GM12878 (cell line): ENCODE results near the gene SNCB. TPM values are rescaled to one million over a fixed set of nuclear protein-coding genes. Genes with fewer than 3 reads are reported as not detected.

ENCODE experiments used
- ATAC-seq: fragments of 200-7000 bp; cut with Tn5 transposase; 3 replicates; pipeline ENCODE4 v1.9.1; 2020; ENCODE audit warnings: mild to moderate bottlenecking, moderate library complexity
- BruUV-seq: library from RNA; stranded (reverse); fragments of 400-500 nt; replicated peaks from 2 replicates; lab custom pipeline; 2021; lab: Mats Ljungman, UMichigan
- CTCF ChIA-PET: fragments of 300-600 bp; sonication (Branson Sonifier 250); formaldehyde crosslinking; extraction: SDS; loops from one replicate; lab custom pipeline; 2021; ENCODE audit warnings: inconsistent platforms; lab: Yijun Ruan, JAX
- POLR2A ChIA-PET: fragments of 350-600 bp; formaldehyde crosslinking; extraction: SDS; loops from one replicate; lab custom pipeline; 2021; ENCODE audit warnings: inconsistent platforms; lab: Charles Lee
- RAD21 ChIA-PET: fragments of 300-600 bp; sonication (Branson Sonifier 250); formaldehyde crosslinking; loops from one replicate; lab custom pipeline; 2023; ENCODE audit warnings: antibody characterized with exemption; ENCODE audit not compliant: unreplicated experiment; lab: Charles Lee
- SMC1A ChIA-PET: fragments of 300-600 bp; sonication (Branson Sonifier 250); formaldehyde crosslinking; loops from one replicate; lab custom pipeline; 2023; ENCODE audit not compliant: unreplicated experiment, uncharacterized antibody; lab: Charles Lee
- DNase-seq: peaks from one replicate; pipeline ENCODE4 v3.0.0-alpha.2; 2011; ENCODE audit warnings: low read depth, low spot score
- FAIRE-seq: peaks from 3 replicates; lab custom pipeline; 2011; peaks lifted over from hg19 to GRCh38; lab: Jason Lieb, UNC
- H2AFZ ChIP-seq: 2 replicates; pipeline ENCODE4 v1.6.0; 2011; ENCODE audit warnings: low read depth, low read length, control low read depth; ENCODE audit not compliant: control insufficient read depth
- H3K27ac ChIP-seq: 2 replicates; pipeline ENCODE4 v1.5.1; 2011; ENCODE audit warnings: control low read depth; ENCODE audit not compliant: control insufficient read depth, insufficient read depth
- H3K27me3 ChIP-seq, 2 experiments: replicated peaks in 1 of 2; 2 replicates each; pipeline versions ENCODE4 v1.6.0 to v1.6.1; 2011; ENCODE audit warnings: low read length in 1 of 2; ENCODE audit not compliant: control insufficient read depth in 2 of 2, insufficient read depth in 2 of 2
- H3K36me3 ChIP-seq, 2 experiments: 2 replicates each; pipeline ENCODE4 v1.5.1; 2011; ENCODE audit warnings: low read length in 1 of 2; ENCODE audit not compliant: control insufficient read depth in 2 of 2, insufficient read depth in 2 of 2
- H3K4me1 ChIP-seq: 2 replicates; pipeline ENCODE4 v1.6.1; 2011; ENCODE audit warnings: mild to moderate bottlenecking, low read length, moderate library complexity, mixed read lengths; ENCODE audit not compliant: control insufficient read depth, insufficient read depth
- H3K4me2 ChIP-seq: 2 replicates; pipeline ENCODE4 v1.6.0; 2011; ENCODE audit warnings: control low read depth; ENCODE audit not compliant: control insufficient read depth, insufficient read depth
- H3K4me3 ChIP-seq: fragments of 200-600 bp; sonication (generic); 2 replicates; pipeline ENCODE4 v1.5.1; 2016
- H3K79me2 ChIP-seq: 2 replicates; pipeline ENCODE4 v1.6.0; 2011; ENCODE audit warnings: low read length; ENCODE audit not compliant: control insufficient read depth, insufficient read depth
- H3K9ac ChIP-seq: 2 replicates; pipeline ENCODE4 v1.8.0; 2011; ENCODE audit warnings: low read length, control low read depth, mixed read lengths; ENCODE audit not compliant: control insufficient read depth, insufficient read depth
- H3K9me3 ChIP-seq: replicated peaks from 3 replicates; pipeline ENCODE4 v1.5.1; 2011; ENCODE audit warnings: mild to moderate bottlenecking, low read length; ENCODE audit not compliant: control insufficient read depth, insufficient read depth
- H4K20me1 ChIP-seq: 2 replicates; pipeline ENCODE4 v1.6.0; 2011; ENCODE audit not compliant: control insufficient read depth, insufficient read depth
- GATAD2B ChIP-seq: fragments of 450-650 bp; conservative IDR thresholded peaks from 2 replicates; pipeline ENCODE4 v1.6.1; 2017; ENCODE audit warnings: low read depth, mild to moderate bottlenecking, moderate library complexity
- POU2F2 ChIP-seq: IDR thresholded peaks from 3 replicates; pipeline ENCODE4 v1.6.1; 2011; ENCODE audit warnings: low read depth, mild to moderate bottlenecking, low read length, borderline replicate concordance
- RUNX3 ChIP-seq: IDR thresholded peaks from 2 replicates; pipeline ENCODE4 v1.6.1; 2012; ENCODE audit warnings: low read length, inconsistent platforms
- SRF ChIP-seq, 2 experiments: IDR thresholded peaks; 2 replicates each; pipeline ENCODE4 v1.6.1; 2011; ENCODE audit warnings: low read depth in 2 of 2, low read length in 2 of 2, mild to moderate bottlenecking in 1 of 2, moderate library complexity in 1 of 2
- STAT1 ChIP-seq: fragments of 450-650 bp; conservative IDR thresholded peaks from 2 replicates; pipeline ENCODE4 v1.6.1; 2014; ENCODE audit warnings: antibody characterized with exemption, mild to moderate bottlenecking
- SUZ12 ChIP-seq: fragments of 200-600 bp; sonication (generic); IDR thresholded peaks from one replicate; pipeline ENCODE4 v1.6.1; 2018; ENCODE audit warnings: antibody characterized with exemption, mild to moderate bottlenecking; ENCODE audit not compliant: unreplicated experiment
- USF2 ChIP-seq: IDR thresholded peaks from 2 replicates; pipeline ENCODE4 v1.6.1; 2011; ENCODE audit warnings: low read depth, low read length, improper control_type of control experiment, borderline replicate concordance
- ZBTB4 ChIP-seq: fragments of 450-650 bp; formaldehyde crosslinking; IDR thresholded peaks from 2 replicates; pipeline ENCODE4 v1.4.0; 2022; ENCODE audit warnings: mild to moderate bottlenecking, moderate library complexity
- ZNF207 ChIP-seq: fragments of 450-650 bp; IDR thresholded peaks from 2 replicates; pipeline ENCODE4 v1.6.1; 2014; ENCODE audit warnings: antibody characterized with exemption, mild to moderate bottlenecking, borderline replicate concordance
- WGBS: methylation state at CpG from one replicate; pipeline ENCODE4 v1.1.6; 2016; ENCODE audit warnings: low lambda C conversion rate; ENCODE audit not compliant: insufficient replicate concordance, insufficient coverage; ENCODE audit errors: missing lambda C conversion rate; 5-methylcytosine and 5-hydroxymethylcytosine counted together
- in situ Hi-C: fragments of 300-500 bp; cut with MboI; formaldehyde crosslinking; loops from 9 replicates; pipeline ENCODE4 v1.14.3; 2018; ENCODE audit warnings: mixed read lengths
- intact Hi-C: fragments of 100-400 bp; cut with micrococcal nuclease; formaldehyde crosslinking; loops from one replicate; pipeline ENCODE4 v1.14.2; 2022; ENCODE audit not compliant: unreplicated experiment
- polyA plus RNA-seq, 11 experiments: library from polyadenylated mRNA; depleted of rRNA in 4 of 11; unstranded in 6 of 11; stranded (reverse) in 5 of 11; fragments of >200 nt; fragmentation: Nextera tagmentation in 4 of 11; fragmentation: Illumina TruSeq in 1 of 11; extraction: Ambion mirVana in 4 of 11; extraction: Trizol in 1 of 11; gene quantifications; 1 replicate in 1 of 11; 2 replicates in 10 of 11; pipeline versions ENCODE4 v1.2.1 to v1.2.3, GENCODE V29; 2011 to 2016; ENCODE audit warnings: inconsistent platforms in 2 of 11, missing spikeins in 2 of 11, low read depth in 1 of 11
- total RNA-seq, 4 experiments: library from RNA; depleted of rRNA in 3 of 4; stranded (reverse); fragments of >200 nt in 3 of 4; fragmentation: Illumina TruSeq in 1 of 4; extraction: Trizol in 1 of 4; gene quantifications; 2 replicates each; pipeline versions ENCODE4 v1.2.1 to v1.2.3, GENCODE V29; 2013 to 2021

The SNCB gene
- total and polyA plus RNA-seq, 10 of the 15 experiments (the other 5 are each of a cell fraction or from before 2014, with no cell fraction given): 0.75 TPM; not detected in 9

- BruUV-seq: no TSS peak
- TF ChIP-seq ZBTB4: no peak
- no peak for TF ChIP-seq USF2
- no peak for TF ChIP-seq RUNX3
- no peak for TF ChIP-seq SRF (IDR thresholded peaks at IDR 0.05; ENCODE audit: low read depth in 2 of 2, low read length in 2 of 2)
- TF ChIP-seq POU2F2: no peak
- TF ChIP-seq GATAD2B: no peak
- no peak for TF ChIP-seq ZNF207
- no peak for TF ChIP-seq SUZ12
- TF ChIP-seq STAT1: no peak
- Histone ChIP-seq H3K27ac (no peak overlapping the region), H3K27me3 (no peaks in the 10 kb centered on the region), H3K4me3 (0 out of 2 replicates have a peak overlapping the region, but pooled peaks have one; percentile 68), H3K9me3 (no peaks in the 10 kb centered on the region), H3K79me2 (no peaks in the 10 kb centered on the region), H4K20me1 (no peaks in the 10 kb centered on the region), H3K4me1 (peaks cover 18% of the 10 kb centered on the region), H3K4me2 (peak overlapping the region; percentile 96), H3K9ac (peak overlapping the region; percentile 58; the same call in 1 of the 2 replicates), H2AFZ (peak overlapping the region; percentile 98), H3K36me3 (no peaks in the 10 kb centered on the region)
- ChIA-PET SMC1A (interaction anchor here (1.2 kb wide), 1 partner anchor 74 kb away, joined by 3 read pairs; no protein-coding TSS in a partner anchor), RAD21 (interaction anchor here (1.3 to 2.7 kb wide), 4 partner anchors 14 to 68 kb away, joined by 3 to 20 read pairs (median 4); partner anchors contain the start of gene EIF4E1B), CTCF (interaction anchor here (1.0 to 3.4 kb wide), 7 partner anchors 12 to 230 kb away, joined by 3 to 19 read pairs (median 3); partner anchors contain the start of gene CLTB), POLR2A (interaction anchor here (0.8 kb wide), 1 partner anchor 10 kb away, joined by 3 read pairs; no protein-coding TSS in a partner anchor)
- no peak for DNase-seq
- WGBS: 96% methylated on average over 7 of the region's 7 CpGs
- intact Hi-C loops: loop anchor here (5.0 to 10.0 kb wide), 2 partner anchors 74 to 231 kb away; partner anchors contain the start of gene CLTB
- in situ Hi-C loops: no loop called here
- no peak for ATAC-seq
- FAIRE-seq: no peak
Measured at GRCh38 chr5:176646049-176646706, 15.8 kb upstream of the SNCB start.
